Prostate gland (tissue), 2 donors: ENCODE measurements around the gene EHD1.

Experiments used
- POLR2AphosphoS5 ChIP-seq: sonication (generic); formaldehyde crosslinking; IDR thresholded peaks from one replicate; pipeline ENCODE4 v1.6.1; 2017; ENCODE audit warnings: antibody characterized with exemption
- TF ChIP-seq, protein P1 (sequence below), 4 experiments: fragments of 200-600 bp in 2 of 4; fragments of 450-650 bp in 2 of 4; sonication (generic) in 2 of 4; IDR thresholded peaks; 1 replicate in 3 of 4; 2 replicates in 1 of 4; pipeline ENCODE4 v1.5.1; 2016 to 2019; ENCODE audit warnings: antibody characterized with exemption in 4 of 4, mild to moderate bottlenecking in 2 of 4, moderate library complexity in 2 of 4

DNA sequence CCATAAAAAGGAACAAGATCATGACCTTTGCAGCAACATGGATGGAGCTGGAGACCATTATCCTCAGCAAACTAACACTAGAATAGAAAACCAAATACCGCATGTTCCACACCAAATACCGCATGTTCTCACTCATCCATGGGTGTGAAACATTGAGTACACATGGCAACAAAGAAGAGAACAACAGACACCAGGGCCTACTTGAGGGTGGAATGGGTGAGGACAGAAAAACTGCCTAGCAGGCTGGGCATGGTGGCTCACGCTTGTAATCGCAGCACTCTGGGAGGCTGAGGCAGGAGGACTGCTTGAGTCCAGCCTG lies 12.3 kb downstream of the EHD1 start:
- TF ChIP-seq, protein P1, sequence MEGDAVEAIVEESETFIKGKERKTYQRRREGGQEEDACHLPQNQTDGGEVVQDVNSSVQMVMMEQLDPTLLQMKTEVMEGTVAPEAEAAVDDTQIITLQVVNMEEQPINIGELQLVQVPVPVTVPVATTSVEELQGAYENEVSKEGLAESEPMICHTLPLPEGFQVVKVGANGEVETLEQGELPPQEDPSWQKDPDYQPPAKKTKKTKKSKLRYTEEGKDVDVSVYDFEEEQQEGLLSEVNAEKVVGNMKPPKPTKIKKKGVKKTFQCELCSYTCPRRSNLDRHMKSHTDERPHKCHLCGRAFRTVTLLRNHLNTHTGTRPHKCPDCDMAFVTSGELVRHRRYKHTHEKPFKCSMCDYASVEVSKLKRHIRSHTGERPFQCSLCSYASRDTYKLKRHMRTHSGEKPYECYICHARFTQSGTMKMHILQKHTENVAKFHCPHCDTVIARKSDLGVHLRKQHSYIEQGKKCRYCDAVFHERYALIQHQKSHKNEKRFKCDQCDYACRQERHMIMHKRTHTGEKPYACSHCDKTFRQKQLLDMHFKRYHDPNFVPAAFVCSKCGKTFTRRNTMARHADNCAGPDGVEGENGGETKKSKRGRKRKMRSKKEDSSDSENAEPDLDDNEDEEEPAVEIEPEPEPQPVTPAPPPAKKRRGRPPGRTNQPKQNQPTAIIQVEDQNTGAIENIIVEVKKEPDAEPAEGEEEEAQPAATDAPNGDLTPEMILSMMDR (IDR thresholded peaks at IDR 0.05), result no peak
- no peak for TF ChIP-seq POLR2AphosphoS5
